ENCODE data around the gene ZDHHC6. TPM values are rescaled to one million over a fixed set of nuclear protein-coding genes. Genes with fewer than 3 reads are reported as not detected.

Gene ZDHHC6
- polyA plus RNA-seq, 2 of the 4 experiments (the other 2 are of a cell fraction) = 37.2 to 57.0 TPM

- ChIA-PET POLR2A (no interaction called here), CTCF (interaction anchor here (1.3 kb wide), 1 partner anchor 31 kb away, joined by 3 read pairs; no protein-coding TSS in a partner anchor)
- TF ChIP-seq TFCP2L1 (CRISPR knock-in tag; IDR thresholded peaks at IDR 0.05) (no peak), SREBF2 (IDR thresholded peaks at IDR 0.05) (no peak), RFX5 (IDR thresholded peaks at IDR 0.05) (no peak)
- WGBS (ENCODE audit: missing lambda C conversion rate) = 100% methylated on average over 1 of the region's 1 CpG
- ATAC-seq (no peak), DNase-seq (ENCODE audit: low read depth in 1 of 2, low spot score in 1 of 2) (no peak), FAIRE-seq (no peak)
- Histone ChIP-seq H3K4me1 (peaks cover 9% of the 10 kb centered on the region), H3K27ac (no peak overlapping the region), H3K4me3 (no peak overlapping the region), H3K4me2 (no peak overlapping the region), H3K9me3 (no peaks in the 10 kb centered on the region)
Measured at GRCh38 chr10:112441520-112441919, 5.2 kb downstream of the ZDHHC6 start.

- ATAC-seq (no peak), DNase-seq (ENCODE audit: low read depth in 1 of 2, low spot score in 1 of 2) (no peak), FAIRE-seq (no peak)
- TF ChIP-seq FOSB (CRISPR knock-in tag; IDR thresholded peaks at IDR 0.05) (no peak), ELK1 (IDR thresholded peaks at IDR 0.05; ENCODE audit: low read depth, low read length) (no peak), NPAS2 (CRISPR knock-in tag; IDR thresholded peaks at IDR 0.05; ENCODE audit: borderline replicate concordance) (no peak), JUNB (IDR thresholded peaks at IDR 0.05) (no peak), EP300 (IDR thresholded peaks at IDR 0.05) (no peak), ZSCAN20 (CRISPR knock-in tag; IDR thresholded peaks at IDR 0.05) (no peak), FOSL2 (IDR thresholded peaks at IDR 0.05) (no peak), FOSL2 (CRISPR knock-in tag; IDR thresholded peaks at IDR 0.05) (no peak), MAX (IDR thresholded peaks at IDR 0.05) (no peak), RAD21 (conservative IDR thresholded peaks at IDR 0.05 in 1 of 2, IDR thresholded peaks at IDR 0.05 in 1 of 2) (no peak), ATOH8 (CRISPR knock-in tag; IDR thresholded peaks at IDR 0.05; ENCODE audit: low read depth) (no peak), HOXA7 (CRISPR knock-in tag; IDR thresholded peaks at IDR 0.05) (no peak), CHD4 (IDR thresholded peaks at IDR 0.05; ENCODE audit: borderline replicate concordance) (no peak), HOXB13 (CRISPR knock-in tag; IDR thresholded peaks at IDR 0.05; ENCODE audit: low read depth) (no peak)
- TF ChIP-seq, protein P1, sequence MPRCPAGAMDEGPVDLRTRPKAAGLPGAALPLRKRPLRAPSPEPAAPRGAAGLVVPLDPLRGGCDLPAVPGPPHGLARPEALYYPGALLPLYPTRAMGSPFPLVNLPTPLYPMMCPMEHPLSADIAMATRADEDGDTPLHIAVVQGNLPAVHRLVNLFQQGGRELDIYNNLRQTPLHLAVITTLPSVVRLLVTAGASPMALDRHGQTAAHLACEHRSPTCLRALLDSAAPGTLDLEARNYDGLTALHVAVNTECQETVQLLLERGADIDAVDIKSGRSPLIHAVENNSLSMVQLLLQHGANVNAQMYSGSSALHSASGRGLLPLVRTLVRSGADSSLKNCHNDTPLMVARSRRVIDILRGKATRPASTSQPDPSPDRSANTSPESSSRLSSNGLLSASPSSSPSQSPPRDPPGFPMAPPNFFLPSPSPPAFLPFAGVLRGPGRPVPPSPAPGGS (IDR thresholded peaks at IDR 0.05) = no peak
- no peak overlapping the region for H3K27ac ChIP-seq
- H3K4me1 ChIP-seq = no peaks in the 10 kb centered on the region
- H3K4me2 ChIP-seq = no peak overlapping the region
- no peak overlapping the region for H3K4me3 ChIP-seq
- ChIA-PET POLR2A (no interaction called here), CTCF (interaction anchor here (1.9 kb wide), 1 partner anchor 130 kb away, joined by 7 read pairs; no protein-coding TSS in a partner anchor)
- H3K9me3 ChIP-seq = no peaks in the 10 kb centered on the region
- 94% methylated on average over 4 of the region's 4 CpGs for WGBS (ENCODE audit: missing lambda C conversion rate)
Measured at GRCh38 chr10:112438356-112438755, 8.4 kb downstream of the ZDHHC6 start.

DNA sequence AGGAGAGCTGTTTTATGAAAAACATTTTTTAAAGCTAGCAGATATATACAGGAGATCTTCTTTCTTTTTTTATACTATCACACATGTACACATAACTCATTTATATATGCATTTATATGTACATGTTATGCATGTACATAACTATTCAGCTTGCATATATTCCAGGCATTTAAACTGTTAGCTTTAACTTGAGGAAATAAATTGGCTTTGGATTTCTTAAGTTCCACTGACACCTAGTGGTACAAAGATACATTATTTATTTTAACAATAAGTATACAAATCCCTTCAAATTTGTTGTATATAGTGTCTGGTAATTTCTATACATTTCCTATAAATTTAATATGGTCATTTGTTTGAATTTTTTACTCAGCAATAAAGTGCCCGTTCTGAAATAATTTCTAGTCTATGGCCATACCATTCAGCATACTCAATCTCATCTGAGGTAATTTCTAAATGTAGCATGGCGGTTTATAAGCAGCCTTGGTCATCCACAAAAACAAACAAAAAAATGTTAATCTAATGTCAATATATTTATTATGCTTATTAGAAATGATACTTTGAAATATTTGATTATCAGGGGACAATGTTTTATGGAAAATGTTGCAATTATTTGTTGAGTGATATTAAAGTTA is 11.6 kb downstream of the ZDHHC6 start:
- no peak overlapping the region for H3K27ac ChIP-seq
- ChIA-PET POLR2A (interaction anchor here (0.6 to 1.5 kb wide), 2 partner anchors 12 to 298 kb away, joined by 3 to 9 read pairs; partner anchors contain the start of genes VTI1A and ZDHHC6), CTCF (interaction anchor here (0.6 to 2.2 kb wide), 23 partner anchors 9 to 962 kb away, joined by 3 to 9 read pairs (median 3); partner anchors contain the start of genes VTI1A and ZDHHC6)
- peak; percentile 50 for TF ChIP-seq SMC3 (IDR thresholded peaks at IDR 0.05)
- TF ChIP-seq, protein P2, sequence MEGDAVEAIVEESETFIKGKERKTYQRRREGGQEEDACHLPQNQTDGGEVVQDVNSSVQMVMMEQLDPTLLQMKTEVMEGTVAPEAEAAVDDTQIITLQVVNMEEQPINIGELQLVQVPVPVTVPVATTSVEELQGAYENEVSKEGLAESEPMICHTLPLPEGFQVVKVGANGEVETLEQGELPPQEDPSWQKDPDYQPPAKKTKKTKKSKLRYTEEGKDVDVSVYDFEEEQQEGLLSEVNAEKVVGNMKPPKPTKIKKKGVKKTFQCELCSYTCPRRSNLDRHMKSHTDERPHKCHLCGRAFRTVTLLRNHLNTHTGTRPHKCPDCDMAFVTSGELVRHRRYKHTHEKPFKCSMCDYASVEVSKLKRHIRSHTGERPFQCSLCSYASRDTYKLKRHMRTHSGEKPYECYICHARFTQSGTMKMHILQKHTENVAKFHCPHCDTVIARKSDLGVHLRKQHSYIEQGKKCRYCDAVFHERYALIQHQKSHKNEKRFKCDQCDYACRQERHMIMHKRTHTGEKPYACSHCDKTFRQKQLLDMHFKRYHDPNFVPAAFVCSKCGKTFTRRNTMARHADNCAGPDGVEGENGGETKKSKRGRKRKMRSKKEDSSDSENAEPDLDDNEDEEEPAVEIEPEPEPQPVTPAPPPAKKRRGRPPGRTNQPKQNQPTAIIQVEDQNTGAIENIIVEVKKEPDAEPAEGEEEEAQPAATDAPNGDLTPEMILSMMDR (IDR thresholded peaks at IDR 0.05) = peak; percentile 56
- TF ChIP-seq RNF2 (IDR thresholded peaks at IDR 0.05; ENCODE audit: borderline replicate concordance, low read depth) = no peak
- TF ChIP-seq RAD21 (conservative IDR thresholded peaks at IDR 0.05 in 1 of 2, IDR thresholded peaks at IDR 0.05 in 1 of 2) = peak; percentile 60 to 67
- TF ChIP-seq, protein P3, sequence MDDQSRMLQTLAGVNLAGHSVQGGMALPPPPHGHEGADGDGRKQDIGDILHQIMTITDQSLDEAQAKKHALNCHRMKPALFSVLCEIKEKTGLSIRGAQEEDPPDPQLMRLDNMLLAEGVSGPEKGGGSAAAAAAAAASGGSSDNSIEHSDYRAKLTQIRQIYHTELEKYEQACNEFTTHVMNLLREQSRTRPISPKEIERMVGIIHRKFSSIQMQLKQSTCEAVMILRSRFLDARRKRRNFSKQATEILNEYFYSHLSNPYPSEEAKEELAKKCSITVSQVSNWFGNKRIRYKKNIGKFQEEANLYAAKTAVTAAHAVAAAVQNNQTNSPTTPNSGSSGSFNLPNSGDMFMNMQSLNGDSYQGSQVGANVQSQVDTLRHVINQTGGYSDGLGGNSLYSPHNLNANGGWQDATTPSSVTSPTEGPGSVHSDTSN (IDR thresholded peaks at IDR 0.05) = no peak
- DNase-seq (ENCODE audit: low read depth in 1 of 2, low spot score in 1 of 2) (peak; percentile 20 to 40), FAIRE-seq (peak; percentile 49), ATAC-seq (peak in 1 of 2 experiments; percentile 44; a peak in 1 of 6 replicates)
- H3K9me3 ChIP-seq = no peaks in the 10 kb centered on the region
- H3K4me3 ChIP-seq = no peak overlapping the region
- 49% methylated on average over 2 of the region's 2 CpGs for WGBS (ENCODE audit: missing lambda C conversion rate)
- no peaks in the 10 kb centered on the region for H3K4me1 ChIP-seq
- no peak overlapping the region for H3K4me2 ChIP-seq
